Lower leg skin (tissue), 3 donors: ENCODE measurements around the gene SNN.

Experiments
- POLR2A ChIP-seq, 2 donors: fragments of 450-650 bp; IDR thresholded peaks; one replicate each; pipeline ENCODE4 v1.6.1; 2016 to 2017; ENCODE audit warnings: antibody characterized with exemption in 2 of 2, mild to moderate bottlenecking in 1 of 2, moderate library complexity in 1 of 2
- TF ChIP-seq, protein P1 (sequence below), 3 donors: fragments of 450-650 bp; IDR thresholded peaks; one replicate each; pipeline ENCODE4 v1.5.1; 2016; ENCODE audit warnings: antibody characterized with exemption in 3 of 3, mild to moderate bottlenecking in 3 of 3, moderate library complexity in 2 of 3

DNA sequence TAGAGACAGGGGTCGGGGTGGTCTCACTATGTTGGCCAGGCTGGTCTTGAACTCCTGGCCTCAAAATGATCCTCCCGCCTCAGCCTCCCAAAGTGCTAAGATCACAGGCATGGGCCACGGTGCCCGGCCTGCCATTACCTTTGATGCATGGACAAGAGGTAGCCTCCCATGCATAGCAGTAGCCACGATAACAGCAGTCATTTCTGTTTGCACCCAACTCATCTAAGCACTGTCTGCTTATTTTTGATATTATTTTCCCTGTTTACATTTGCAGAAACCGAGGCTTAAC is 37.5 kb upstream of the SNN start:
- no peak for TF ChIP-seq POLR2A (IDR thresholded peaks at IDR 0.05)
- TF ChIP-seq, protein P1, sequence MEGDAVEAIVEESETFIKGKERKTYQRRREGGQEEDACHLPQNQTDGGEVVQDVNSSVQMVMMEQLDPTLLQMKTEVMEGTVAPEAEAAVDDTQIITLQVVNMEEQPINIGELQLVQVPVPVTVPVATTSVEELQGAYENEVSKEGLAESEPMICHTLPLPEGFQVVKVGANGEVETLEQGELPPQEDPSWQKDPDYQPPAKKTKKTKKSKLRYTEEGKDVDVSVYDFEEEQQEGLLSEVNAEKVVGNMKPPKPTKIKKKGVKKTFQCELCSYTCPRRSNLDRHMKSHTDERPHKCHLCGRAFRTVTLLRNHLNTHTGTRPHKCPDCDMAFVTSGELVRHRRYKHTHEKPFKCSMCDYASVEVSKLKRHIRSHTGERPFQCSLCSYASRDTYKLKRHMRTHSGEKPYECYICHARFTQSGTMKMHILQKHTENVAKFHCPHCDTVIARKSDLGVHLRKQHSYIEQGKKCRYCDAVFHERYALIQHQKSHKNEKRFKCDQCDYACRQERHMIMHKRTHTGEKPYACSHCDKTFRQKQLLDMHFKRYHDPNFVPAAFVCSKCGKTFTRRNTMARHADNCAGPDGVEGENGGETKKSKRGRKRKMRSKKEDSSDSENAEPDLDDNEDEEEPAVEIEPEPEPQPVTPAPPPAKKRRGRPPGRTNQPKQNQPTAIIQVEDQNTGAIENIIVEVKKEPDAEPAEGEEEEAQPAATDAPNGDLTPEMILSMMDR (IDR thresholded peaks at IDR 0.05): no peak
